Measurements from ENCODE around the gene AOPEP.
"Not testable (repeated sequence)": the region's sequence is repeated elsewhere in the genome, so short reads cannot be mapped to it uniquely, and the experiment has no call there.

Gene AOPEP

GRCh38 chr9:94932652-94933510 lies 206.4 kb downstream of the AOPEP start:
- H3K4me3 ChIP-seq (ENCODE audit: low read depth, low read length) = no peak overlapping the region
- no peak for TF ChIP-seq CTCF (IDR thresholded peaks at IDR 0.05; ENCODE audit: low read depth, low read length)

GRCh38 chr9:94933511-94933828 lies 207.0 kb downstream of the AOPEP start:
- H3K4me3 ChIP-seq (ENCODE audit: low read depth, low read length) = no peak overlapping the region
- no peak for TF ChIP-seq CTCF (IDR thresholded peaks at IDR 0.05; ENCODE audit: low read depth, low read length)

GRCh38 chr9:94934816-94935328 lies 208.4 kb downstream of the AOPEP start:
- no peak overlapping the region for H3K4me3 ChIP-seq (ENCODE audit: low read depth, low read length)
- no peak for TF ChIP-seq CTCF (IDR thresholded peaks at IDR 0.05; ENCODE audit: low read depth, low read length)

GRCh38 chr9:94935396-94935795 lies 208.9 kb downstream of the AOPEP start:
- no peak for TF ChIP-seq CTCF (IDR thresholded peaks at IDR 0.05; ENCODE audit: low read depth, low read length)
- H3K4me3 ChIP-seq (ENCODE audit: low read depth, low read length) = no peak overlapping the region

GRCh38 chr9:94936419-94936818 lies 209.9 kb downstream of the AOPEP start:
- TF ChIP-seq CTCF (IDR thresholded peaks at IDR 0.05; ENCODE audit: low read depth, low read length) = no peak

GRCh38 chr9:94937214-94937903 lies 210.9 kb downstream of the AOPEP start:
- no peak overlapping the region for H3K4me3 ChIP-seq (ENCODE audit: low read depth, low read length)
- TF ChIP-seq CTCF (IDR thresholded peaks at IDR 0.05; ENCODE audit: low read depth, low read length) = no peak

More at GRCh38 chr9:94936419-94936818, 209.9 kb downstream of the AOPEP start:
- H3K4me3 ChIP-seq (ENCODE audit: low read depth, low read length) = no peak overlapping the region

GRCh38 chr9:94938384-94938783 lies 211.9 kb downstream of the AOPEP start:
- TF ChIP-seq CTCF (IDR thresholded peaks at IDR 0.05; ENCODE audit: low read depth, low read length) = no peak

GRCh38 chr9:94940296-94940695 lies 213.8 kb downstream of the AOPEP start:
- not testable (repeated sequence) for H3K4me3 ChIP-seq (ENCODE audit: low read depth, low read length)

More at GRCh38 chr9:94938384-94938783, 211.9 kb downstream of the AOPEP start:
- no peak overlapping the region for H3K4me3 ChIP-seq (ENCODE audit: low read depth, low read length)

All from WI38 (cell line).